Thoracic aorta (tissue), 2 donors: ENCODE measurements around the gene AGTPBP1. TPM values are rescaled to one million over a fixed set of nuclear protein-coding genes. Genes with fewer than 3 reads are reported as not detected.

Source experiments
- ATAC-seq: fragments of 150-250 bp; one replicate; pipeline ENCODE4 v1.8.0; 2017; ENCODE audit warnings: low read depth; ENCODE audit not compliant: insufficient number of reproducible peaks, low FRiP score
- DNase-seq: peaks from one replicate; pipeline ENCODE4 v3.0.0-alpha.2; 2020; ENCODE audit warnings: low spot score
- H3K27ac ChIP-seq, 2 donors: fragments of 200-600 bp; sonication (generic); 1 replicate in 1 of 2; 2 replicates in 1 of 2; pipeline ENCODE4 v1.5.1; 2016; ENCODE audit warnings: mild to moderate bottlenecking in 2 of 2, moderate library complexity in 2 of 2
- H3K27me3 ChIP-seq: fragments of 200-600 bp; sonication (generic); replicated peaks from 2 replicates; pipeline ENCODE4 v1.6.0; 2016; ENCODE audit warnings: mild to moderate bottlenecking; ENCODE audit not compliant: insufficient read depth
- H3K36me3 ChIP-seq: fragments of 200-600 bp; sonication (generic); one replicate; pipeline ENCODE4 v1.5.1; 2016
- H3K4me1 ChIP-seq, 2 donors: fragments of 200-600 bp; sonication (generic); 1 replicate in 1 of 2; 2 replicates in 1 of 2; pipeline versions ENCODE4 v1.5.1 to v1.6.0; 2016; ENCODE audit warnings: low read depth in 2 of 2, mild to moderate bottlenecking in 1 of 2; ENCODE audit not compliant: control insufficient read depth in 1 of 2
- H3K4me3 ChIP-seq: fragments of 200-600 bp; sonication (generic); 2 replicates; pipeline ENCODE4 v1.5.1; 2016; ENCODE audit warnings: mild to moderate bottlenecking
- H3K9me3 ChIP-seq: fragments of 200-600 bp; sonication (generic); 2 replicates; pipeline ENCODE4 v1.5.1; 2016
- CTCF ChIP-seq: fragments of 200-600 bp; sonication (generic); IDR thresholded peaks from one replicate; pipeline ENCODE4 v1.5.1; 2019; ENCODE audit warnings: antibody characterized with exemption
- total RNA-seq, 2 donors: library from RNA; depleted of rRNA; stranded (reverse); fragments of >200 nt; gene quantifications; one replicate each; pipeline versions ENCODE4 v1.1.0 to v1.2.3, GENCODE V29; 2016

The AGTPBP1 gene
- total RNA-seq, 2 donors from 2014 or later, result 35.0 to 38.3 TPM

- H3K4me1 ChIP-seq, result no peaks in the 10 kb centered on the region
- H3K36me3 ChIP-seq, result no peaks in the 10 kb centered on the region
- no peak for TF ChIP-seq CTCF
Measured at GRCh38 chr9:85631809-85632208, 109.9 kb downstream of the AGTPBP1 start.

GRCh38 chr9:85630676-85631075, 111.1 kb downstream of the AGTPBP1 start:
- no peak for TF ChIP-seq CTCF
- no peaks in the 10 kb centered on the region for H3K4me1 ChIP-seq
- DNase-seq, result no peak
- no peak for ATAC-seq
- H3K27ac ChIP-seq, result no peak overlapping the region
- no peaks in the 10 kb centered on the region for H3K9me3 ChIP-seq
- H3K4me3 ChIP-seq, result no peak overlapping the region
- H3K36me3 ChIP-seq, result no peaks in the 10 kb centered on the region
- no peaks in the 10 kb centered on the region for H3K27me3 ChIP-seq

More at GRCh38 chr9:85631809-85632208, 109.9 kb downstream of the AGTPBP1 start:
- ATAC-seq, result no peak
- H3K27ac ChIP-seq, result no peak overlapping the region
- no peaks in the 10 kb centered on the region for H3K9me3 ChIP-seq
- no peaks in the 10 kb centered on the region for H3K27me3 ChIP-seq
- DNase-seq, result no peak
- no peak overlapping the region for H3K4me3 ChIP-seq

GRCh38 chr9:85617141-85617670, 124.5 kb downstream of the AGTPBP1 start:
- Histone ChIP-seq H3K9me3 (no peaks in the 10 kb centered on the region), H3K27ac (no peak overlapping the region), H3K36me3 (no peaks in the 10 kb centered on the region), H3K4me1 (no peaks in the 10 kb centered on the region), H3K4me3 (no peak overlapping the region), H3K27me3 (no peaks in the 10 kb centered on the region)
- TF ChIP-seq CTCF, result no peak
- no peak for DNase-seq
- ATAC-seq, result no peak

- no peaks in the 10 kb centered on the region for H3K4me1 ChIP-seq
- no peaks in the 10 kb centered on the region for H3K9me3 ChIP-seq
- no peaks in the 10 kb centered on the region for H3K36me3 ChIP-seq
- H3K4me3 ChIP-seq, result no peak overlapping the region
- TF ChIP-seq CTCF, result no peak
- DNase-seq (no peak), ATAC-seq (no peak)
- no peak overlapping the region for H3K27ac ChIP-seq
- H3K27me3 ChIP-seq, result no peaks in the 10 kb centered on the region
Measured at GRCh38 chr9:85615792-85616191, 126.0 kb downstream of the AGTPBP1 start.

GRCh38 chr9:85610074-85610860, 131.5 kb downstream of the AGTPBP1 start:
- Histone ChIP-seq H3K4me3 (peak overlapping the region; percentile 64), H3K9me3 (no peaks in the 10 kb centered on the region), H3K4me1 (peaks cover 0 to 2% of the 10 kb centered on the region in 2 donors), H3K27me3 (no peaks in the 10 kb centered on the region), H3K27ac (no peak overlapping the region), H3K36me3 (no peaks in the 10 kb centered on the region)
- DNase-seq (no peak), ATAC-seq (peak; percentile 69)
- peak; percentile 71 for TF ChIP-seq CTCF
